GM21619 (cell line): ENCODE data around the gene HSPA1B.
"Not testable (repeated sequence)": the region's sequence is repeated elsewhere in the genome, so short reads cannot be mapped to it uniquely, and the experiment has no call there.

Experiments used
- ATAC-seq: cut with Tn5 transposase; IDR thresholded peaks from one replicate; pipeline ENCODE4 v1.9.1; 2021; ENCODE audit not compliant: unreplicated experiment

HSPA1B gene

DNA sequence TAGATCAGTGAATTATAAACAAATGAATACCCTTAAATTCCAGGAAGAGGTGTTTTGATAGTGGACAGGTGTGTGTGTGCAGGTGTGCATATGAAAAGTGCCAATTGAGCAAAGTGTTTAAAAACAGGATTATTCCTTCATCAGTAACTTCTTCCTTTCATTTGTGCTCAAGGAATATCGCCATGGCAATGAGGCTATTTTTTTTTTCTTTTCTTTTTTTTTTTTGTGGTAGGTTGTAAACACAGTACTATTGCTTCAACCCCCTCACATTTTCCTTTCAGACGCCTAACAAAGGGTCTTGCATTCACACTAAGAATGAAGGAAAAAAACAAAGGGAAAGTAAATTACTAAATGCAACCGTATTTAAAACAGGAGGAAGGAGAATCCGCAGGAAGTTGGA is 2.0 kb upstream of the HSPA1B start:
- ATAC-seq, result no peak

DNA sequence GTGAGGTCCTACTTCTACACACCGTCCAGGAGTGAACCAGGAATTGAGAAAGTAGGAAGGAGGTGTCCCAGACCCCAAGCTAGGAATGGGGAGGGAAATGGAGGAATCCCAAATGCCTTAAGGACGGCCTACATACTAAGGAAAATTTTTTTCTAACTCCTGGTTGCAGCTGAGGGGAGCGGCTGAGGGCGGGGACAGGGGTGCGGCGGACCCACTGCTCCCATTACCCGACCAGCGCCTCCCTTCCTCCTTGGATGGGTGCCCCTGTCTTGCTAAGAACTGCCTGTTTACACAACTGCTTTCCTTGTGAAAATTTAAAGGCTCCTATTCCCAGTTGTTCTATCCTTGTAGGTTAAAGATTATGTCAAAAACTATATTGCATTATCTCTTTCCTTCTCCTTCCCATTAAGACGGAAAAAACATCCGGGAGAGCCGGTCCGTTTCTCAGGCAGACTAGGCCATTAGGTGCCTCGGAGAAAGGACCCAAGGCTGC is 699 bp upstream of the HSPA1B start:
- ATAC-seq, result no peak

DNA sequence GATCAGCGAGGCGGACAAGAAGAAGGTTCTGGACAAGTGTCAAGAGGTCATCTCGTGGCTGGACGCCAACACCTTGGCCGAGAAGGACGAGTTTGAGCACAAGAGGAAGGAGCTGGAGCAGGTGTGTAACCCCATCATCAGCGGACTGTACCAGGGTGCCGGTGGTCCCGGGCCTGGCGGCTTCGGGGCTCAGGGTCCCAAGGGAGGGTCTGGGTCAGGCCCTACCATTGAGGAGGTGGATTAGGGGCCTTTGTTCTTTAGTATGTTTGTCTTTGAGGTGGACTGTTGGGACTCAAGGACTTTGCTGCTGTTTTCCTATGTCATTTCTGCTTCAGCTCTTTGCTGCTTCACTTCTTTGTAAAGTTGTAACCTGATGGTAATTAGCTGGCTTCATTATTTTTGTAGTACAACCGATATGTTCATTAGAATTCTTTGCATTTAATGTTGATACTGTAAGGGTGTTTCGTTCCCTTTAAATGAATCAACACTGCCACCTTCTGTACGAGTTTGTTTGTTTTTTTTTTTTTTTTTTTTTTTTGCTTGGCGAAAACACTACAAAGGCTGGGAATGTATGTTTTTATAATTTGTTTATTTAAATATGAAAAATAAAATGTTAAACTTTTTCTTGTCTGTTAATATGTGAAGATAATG is 2.2 kb downstream of the HSPA1B start:
- no peak for ATAC-seq

DNA sequence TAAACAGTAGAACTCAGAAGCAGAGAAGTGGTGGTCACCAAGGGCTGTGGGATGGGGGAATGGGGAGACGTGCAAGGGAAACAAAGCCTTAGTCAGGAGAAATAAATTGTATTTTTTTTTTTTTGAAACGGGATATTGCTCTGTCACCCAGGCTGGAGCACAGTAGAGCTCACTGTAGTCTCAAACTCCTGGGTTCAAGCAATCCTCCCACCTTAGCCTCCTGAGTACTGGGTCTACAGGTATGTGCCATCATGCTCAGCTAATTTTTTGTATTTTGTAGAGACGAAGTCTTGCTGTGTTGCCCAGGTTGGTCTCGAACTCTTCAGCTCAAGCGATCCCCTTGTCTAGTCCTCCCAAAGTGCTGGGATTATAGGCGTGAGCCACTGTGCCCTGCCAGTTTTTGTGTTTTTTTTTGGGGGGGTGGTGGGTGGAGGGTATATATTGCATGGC is 3.4 kb downstream of the HSPA1B start:
- no peak for ATAC-seq

DNA sequence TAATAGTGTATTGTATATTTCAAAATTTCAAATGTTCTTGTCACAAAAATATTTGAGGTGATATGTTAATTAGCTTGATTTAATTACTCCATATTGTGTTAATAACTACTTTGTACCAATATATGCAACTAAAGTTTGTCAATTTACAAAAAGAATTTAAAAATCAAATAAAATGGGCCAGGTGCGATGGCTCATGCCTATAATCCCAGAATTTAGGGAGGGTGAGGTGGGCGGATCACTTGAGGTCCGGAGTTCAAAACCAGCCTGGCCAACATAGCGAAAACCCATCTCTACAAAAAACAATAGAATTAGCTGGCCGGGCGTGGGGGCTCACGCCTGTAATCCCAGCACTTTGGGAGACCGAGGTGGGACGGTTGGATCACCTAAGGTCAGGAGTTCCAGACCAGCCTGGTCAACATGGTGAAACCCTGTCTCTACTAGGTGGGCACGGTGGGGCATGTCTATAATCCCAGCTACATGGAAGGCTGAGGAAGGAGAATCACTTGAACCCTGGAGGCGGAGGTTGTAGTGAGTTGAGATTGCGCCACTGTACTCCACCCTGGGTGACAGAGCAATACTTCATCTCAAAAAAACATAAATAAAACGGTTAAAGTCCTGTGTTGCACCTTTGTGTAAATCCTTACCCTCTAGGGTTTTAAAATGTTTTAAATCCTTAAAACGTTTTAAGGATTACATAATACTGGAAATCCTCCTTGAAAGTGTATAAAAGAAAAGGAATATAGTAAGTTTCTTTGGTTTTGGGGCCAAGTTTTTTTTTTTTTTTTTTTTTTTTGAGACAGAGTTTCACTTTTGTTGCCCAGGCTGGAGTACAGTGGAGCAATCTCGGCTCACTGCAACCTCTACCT is 4.0 kb downstream of the HSPA1B start:
- no peak for ATAC-seq

DNA sequence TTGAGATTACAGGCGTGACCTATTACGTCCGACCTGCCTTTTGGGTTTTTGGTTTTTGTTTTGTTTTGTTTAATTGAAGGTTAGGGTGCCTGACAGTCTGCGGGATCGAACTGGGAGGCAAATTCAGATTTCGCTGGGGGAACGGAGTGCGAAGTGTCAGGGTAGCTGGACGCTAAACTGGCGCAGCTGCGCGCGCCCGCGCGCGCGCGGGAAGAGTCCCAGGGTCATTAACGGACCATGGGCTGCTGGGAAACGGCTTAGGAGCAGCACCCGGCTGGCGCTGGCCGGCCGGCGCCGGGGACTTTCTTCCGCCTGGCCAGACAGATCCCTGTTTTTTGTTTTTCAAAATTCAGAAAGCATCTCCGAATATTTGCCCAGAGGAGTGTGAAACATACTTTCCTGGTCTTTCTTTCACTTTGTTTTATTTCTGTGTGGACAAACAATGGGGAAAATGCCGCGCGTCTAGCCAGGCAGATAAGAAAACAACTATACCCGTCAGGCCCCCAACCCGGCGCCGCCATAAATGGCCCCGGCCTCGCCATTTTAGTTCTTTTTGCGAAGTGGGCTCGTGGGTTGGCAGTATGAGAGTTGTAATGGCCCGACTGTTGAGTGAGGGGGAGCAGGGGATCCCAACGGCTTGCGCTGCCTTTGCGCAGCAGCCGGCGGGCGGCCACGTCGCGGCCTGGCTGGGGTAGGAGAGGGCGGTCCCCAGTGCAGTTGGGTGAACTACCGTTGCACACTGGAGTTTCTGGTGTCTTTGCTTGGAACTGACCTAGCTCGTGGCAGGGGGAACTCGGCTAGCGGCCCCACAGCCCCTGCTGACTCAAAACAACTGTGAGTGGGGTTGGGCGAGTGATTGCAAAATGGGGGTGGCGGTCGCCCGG is 7.1 kb downstream of the HSPA1B start:
- ATAC-seq, result peak; percentile 34

DNA sequence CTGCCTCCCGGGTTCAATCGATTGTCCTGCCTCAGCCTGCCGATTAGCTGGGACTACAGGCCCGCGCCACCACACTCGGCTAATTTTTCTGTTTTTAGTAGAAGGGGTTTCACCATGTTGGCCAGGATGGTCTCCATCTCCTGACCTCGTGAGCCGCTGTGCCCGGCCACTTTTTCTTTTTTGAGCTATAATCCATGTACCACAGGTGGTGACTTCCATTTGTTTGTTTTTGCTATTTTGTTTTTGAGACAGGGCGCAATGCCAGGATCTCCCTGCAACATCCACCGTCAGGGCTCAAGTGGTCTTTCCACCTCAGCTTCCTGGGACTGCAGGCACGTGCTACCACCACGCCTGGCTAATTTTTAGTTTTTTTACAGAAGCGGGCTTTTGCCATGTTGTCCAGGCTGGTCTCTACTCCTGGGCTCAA is 8.5 kb downstream of the HSPA1B start:
- ATAC-seq, result no peak

DNA sequence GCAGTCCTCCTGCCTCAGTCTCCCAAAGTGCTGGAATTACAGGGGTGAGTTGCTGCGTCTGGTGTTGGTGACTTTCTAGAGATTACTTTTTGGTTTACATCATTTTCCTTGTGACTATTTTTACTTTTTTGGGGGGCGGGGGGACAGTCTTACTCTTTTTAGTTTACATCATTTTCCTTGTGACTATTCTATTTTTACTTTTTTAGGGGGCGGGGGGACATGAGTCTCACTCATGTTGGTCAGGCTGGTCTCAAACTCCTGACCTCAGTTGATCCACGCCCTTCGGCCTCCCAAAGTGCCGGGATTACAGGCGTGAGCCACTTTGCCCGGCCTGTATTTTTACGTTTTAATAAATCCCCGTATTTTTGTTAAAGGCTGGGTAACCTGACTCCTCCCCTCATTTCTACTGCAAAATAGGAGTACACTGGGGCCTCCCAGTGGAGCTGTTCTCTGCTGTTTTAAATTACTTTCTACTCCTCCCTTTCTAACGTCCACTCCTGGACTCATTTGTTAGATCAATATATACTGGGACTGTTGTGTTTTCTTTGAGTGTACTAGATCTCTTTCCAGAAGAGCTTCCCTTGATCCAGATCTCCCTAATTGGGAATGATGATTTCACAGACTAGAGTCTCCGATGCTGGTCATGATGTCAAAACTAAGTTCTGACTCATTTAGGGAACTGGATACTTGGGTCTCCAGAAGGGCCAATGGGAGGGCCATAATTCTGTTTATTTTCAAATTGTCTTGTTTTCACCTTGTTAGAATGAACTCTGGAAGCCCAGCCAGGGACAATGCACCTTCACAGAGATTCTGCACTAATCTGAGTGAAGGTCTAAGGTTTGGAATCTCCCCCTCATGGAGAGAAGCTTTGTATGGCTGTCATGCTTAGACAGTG is 9.2 kb downstream of the HSPA1B start:
- ATAC-seq, result no peak

DNA sequence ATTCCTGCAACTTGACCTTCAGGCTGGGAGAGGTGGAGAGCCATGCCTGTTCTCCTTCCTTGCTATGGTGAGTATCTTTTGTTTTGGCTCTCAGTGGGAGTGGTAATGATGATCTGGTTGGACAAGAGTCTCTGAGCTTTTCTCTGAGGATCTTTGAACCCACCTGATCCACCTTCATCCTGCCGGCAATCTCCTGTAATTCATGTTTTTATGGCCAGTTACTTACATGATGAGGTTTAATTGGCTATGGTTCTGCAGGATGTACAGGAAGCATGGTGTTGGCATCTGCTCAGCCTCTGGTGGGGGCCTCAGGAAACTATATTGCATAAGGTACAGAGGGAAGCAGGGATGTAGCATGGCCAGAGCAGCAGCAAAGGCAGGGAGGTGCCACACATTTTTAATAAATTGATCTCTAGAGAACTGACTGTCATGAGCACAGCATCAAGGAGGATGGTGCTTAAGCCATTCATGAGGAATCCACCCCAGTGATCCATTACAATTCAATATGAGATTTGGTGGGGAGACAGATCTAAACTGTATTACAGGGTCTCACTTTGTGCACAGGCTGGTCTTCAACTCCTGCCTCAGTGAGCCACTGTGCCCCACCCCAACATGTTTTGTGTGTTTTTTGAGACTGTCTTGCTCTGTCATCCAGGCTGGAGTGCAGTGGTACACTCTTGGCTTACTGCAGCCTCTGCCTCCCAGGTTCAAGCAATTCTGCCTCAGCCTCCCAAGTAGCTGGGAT is 10.0 kb downstream of the HSPA1B start:
- ATAC-seq, result no peak

DNA sequence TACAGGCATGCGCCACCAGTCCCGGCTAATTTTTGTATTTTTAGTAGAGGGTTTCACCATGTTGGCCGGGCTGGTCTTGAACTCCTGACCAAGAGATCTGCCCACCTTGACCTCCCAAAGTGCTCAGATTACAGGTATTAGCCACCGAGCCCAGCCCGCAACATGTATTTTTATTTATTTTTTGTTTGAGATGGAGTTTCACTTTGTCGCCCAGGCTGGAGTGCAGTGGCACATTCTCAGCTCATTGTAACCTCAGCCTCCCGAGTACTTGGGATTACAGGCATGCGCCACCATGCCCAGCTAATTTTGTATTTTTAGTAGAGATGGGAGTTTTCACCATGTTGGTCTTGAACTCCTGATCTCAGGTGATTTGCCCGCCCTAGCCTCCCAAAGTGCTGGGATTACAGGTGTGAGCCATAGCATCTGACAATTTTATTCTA is 10.6 kb downstream of the HSPA1B start:
- ATAC-seq, result not testable (repeated sequence)

DNA sequence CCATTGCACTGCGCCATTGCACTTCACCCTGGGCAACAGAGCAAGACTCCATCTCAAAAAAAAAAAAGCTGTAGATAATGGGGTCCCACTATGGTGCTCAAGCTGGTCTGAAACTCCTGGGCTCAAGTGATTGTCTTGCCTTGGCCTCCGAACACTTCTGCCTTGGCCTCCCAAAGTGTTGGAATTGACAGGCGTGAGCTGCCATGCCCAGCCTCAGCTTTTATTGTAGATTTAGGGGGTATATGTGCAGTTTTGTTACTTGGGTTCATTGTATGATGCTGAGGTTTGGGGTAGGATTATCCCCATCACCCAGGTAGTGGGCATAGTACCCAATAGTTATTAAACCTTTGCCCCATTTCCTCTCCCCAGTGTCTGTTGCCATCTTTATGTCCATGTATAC is 11.4 kb downstream of the HSPA1B start:
- ATAC-seq, result no peak

DNA sequence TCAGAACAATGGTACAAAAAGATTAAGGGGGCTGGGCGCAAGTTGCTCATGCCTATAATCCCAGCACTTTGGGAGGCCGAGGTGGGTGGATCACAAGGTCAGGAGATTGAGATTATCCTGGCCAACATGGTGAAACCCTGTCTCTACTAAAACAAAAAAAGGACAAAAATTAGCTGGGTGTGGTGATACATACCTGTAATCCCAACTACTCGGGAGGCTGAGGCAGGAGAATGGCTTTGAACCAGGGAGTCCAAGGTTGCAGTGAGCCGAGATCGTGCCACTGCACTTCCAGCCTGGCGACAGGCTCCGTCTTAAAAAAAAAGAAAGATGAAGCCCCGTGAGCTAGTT is 12.2 kb downstream of the HSPA1B start:
- ATAC-seq, result not testable (repeated sequence)

DNA sequence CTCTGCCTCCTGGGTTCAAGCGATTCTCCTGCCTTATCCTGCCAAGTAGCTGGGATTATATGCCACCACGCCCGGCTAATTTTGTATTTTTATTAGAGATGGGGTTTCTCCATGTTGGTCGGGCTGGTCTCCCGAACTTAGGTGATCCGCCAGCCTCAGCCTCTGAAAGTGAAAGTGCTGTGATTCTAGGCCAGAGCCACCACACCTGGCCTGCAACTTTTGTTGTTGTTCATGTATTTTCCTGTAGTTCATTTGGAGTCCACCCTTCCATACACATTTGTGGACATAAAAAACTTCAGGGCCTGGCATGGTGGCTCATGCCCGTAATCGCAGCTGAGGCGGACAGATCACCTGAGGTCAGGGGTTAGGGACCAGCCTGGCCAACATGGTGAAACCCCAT is 14.5 kb downstream of the HSPA1B start:
- no peak for ATAC-seq

DNA sequence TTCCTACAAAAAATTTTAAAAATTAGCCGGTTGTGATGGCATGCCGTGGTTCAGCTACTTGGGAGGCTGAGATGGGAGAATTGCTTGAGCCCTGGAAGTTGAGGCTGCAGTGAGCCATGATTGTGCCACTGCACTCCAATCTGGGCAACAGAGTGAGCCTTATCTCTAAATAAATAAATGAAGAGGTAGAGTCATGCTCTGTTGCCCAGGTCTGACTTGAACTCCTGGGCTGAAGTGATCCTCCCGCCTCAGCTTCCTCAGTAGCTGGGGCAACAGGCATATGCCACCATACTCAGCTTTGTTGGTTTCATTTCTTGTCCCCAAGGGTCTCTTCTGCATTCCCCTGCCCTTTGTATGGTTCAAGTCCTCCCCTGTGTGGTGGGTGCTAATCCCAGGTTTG is 17.0 kb downstream of the HSPA1B start:
- no peak for ATAC-seq

DNA sequence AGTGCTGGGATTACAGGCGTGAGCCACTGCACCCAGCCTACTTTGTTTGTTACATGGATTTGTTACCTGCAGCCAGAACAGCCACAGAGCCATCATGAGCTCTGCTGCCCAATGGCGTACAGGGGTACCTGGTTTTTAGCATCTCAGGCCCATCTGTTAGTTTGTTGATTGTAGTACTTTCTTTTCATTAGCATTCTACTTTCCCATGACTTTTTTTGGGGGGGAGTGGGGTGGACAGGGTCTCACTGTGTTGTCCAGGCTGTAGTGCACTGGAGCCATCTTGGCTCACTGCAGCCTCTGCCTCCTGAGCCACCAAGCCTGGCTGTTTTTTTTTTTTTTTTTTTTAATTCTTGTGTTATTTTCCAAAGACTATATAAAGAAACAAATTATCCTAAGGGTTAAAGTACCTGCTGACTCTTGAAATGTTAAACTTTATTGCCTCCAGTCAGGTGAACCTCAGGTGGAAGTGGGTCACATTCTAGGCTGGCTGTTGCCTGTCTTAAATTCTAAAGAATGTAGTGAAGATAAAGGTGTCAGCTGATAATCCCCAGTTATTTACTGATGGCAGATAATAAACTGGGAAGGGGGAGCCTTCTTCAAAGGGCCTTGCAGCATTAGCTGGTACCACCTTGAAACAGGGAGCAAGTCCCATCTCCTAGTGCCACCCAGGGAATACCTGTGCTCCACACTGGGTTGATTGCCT is 19.9 kb downstream of the HSPA1B start:
- ATAC-seq, result no peak

DNA sequence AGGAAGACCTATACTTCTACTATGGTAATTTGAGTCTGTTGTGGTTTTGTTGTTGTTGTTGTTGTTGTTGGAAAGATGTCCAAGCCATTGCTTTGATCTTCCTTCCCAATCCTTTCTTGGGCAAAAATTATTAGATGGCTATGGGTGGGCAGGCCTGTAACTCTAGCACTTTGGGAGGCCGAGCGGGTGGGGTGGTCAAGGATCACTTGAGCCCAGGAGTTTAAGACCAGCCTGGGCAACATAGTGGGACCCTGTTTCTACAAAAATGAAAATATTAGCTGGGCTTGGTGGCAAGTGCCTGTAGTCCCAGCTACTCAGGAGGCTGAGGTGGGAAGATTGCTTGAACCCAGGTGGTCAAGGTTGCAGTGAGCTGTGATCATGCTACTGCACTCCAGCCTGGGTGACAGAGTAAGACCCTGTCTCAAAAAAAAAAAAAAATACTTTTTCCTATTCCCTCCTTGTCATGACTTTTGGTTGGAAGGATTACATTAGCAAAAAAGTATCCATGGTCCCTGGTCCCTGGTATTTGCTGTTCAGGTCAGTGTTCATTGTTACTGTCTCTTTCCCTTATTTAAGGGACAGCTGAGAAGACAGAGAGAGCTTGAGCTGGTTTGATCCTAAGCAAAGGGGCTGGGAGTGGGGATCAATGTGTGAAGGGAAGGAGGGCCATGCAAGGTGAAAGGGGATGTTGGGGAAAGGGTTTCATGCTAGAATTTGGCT is 23.4 kb downstream of the HSPA1B start:
- ATAC-seq, result no peak

DNA sequence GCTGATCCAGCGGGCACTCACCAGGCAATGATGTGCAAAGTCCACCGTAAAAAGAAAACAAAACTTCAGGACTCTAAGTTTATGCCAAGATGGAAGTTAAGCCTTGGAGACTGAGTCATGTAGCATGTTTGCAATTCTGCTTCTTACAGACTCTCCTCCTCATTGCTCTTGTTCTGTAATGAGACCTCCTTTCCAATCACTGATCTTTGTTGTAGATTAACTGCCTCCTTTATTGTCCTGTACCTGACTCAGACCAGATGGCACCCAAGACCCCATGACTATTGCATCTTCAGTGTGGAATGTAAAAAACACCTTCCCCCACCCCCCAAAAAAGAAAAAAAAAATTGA is 23.9 kb downstream of the HSPA1B start:
- no peak for ATAC-seq

DNA sequence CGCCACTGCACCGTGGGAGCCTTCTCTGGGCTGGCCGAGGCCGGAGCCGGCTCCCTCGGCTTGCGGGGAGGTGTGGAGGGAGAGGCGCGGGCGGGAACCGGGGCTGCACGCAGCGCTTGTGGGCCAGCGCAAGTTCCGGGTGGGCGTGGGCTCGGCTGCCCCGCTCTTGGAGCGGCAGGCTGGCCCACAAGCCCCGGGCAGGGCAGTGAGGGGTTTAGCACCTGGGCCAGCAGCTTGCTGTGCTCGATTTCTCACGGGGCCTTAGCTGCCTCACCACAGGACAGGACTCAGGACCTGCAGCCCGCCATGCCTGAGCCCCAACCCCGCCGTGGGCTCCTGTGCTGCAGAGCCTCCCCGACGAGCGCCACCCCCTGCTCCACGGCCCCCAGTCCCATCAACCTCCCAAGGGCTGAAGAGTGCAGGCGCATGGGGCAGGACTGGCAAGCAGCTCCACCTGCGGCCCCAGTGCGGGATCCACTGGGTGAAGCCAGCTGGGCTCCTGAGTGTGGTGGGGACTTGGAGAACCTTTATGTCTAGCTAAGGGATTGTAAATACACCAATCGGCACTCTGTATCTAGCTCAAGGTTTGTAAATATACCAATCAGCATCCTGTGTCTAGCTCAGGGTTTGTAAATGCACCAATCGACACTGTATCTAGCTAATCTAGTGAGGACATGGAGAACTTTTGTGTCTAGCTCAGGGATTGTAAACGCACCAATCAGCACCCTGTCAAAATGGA is 24.6 kb downstream of the HSPA1B start:
- ATAC-seq, result not testable (repeated sequence)
